ENCODE results near the gene CRYL1. TPM values are rescaled to one million over a fixed set of nuclear protein-coding genes. Genes with fewer than 3 reads are reported as not detected.

The CRYL1 gene
- total and polyA plus RNA-seq, 2 of the 13 experiments (the other 11 are each of a cell fraction or from before 2014, with no cell fraction given), result 57.2 to 115 TPM

GRCh38 chr13:20482275-20482761, 43.3 kb downstream of the CRYL1 start (continued):
- no peak for TF ChIP-seq CTCF (CRISPR knock-in tag; IDR thresholded peaks at IDR 0.05)

GRCh38 chr13:20477394-20477793, 48.3 kb downstream of the CRYL1 start:
- Histone ChIP-seq H3K4me2 (ENCODE audit: low read depth, low read length) (no peak overlapping the region), H3K9me3 (ENCODE audit: low read length) (no peaks in the 10 kb centered on the region), H3K4me3 (replicated peaks in 1 of 3; ENCODE audit: insufficient read depth in 1 of 3, low read depth in 2 of 3, low read length in 3 of 3) (no peak overlapping the region), H2AFZ (ENCODE audit: low read length) (no peak overlapping the region), H3K9ac (ENCODE audit: insufficient read depth, low read depth, low read length) (no peak overlapping the region), H3K36me3 (replicated peaks in 1 of 2; ENCODE audit: control insufficient read depth in 1 of 2, insufficient read depth in 2 of 2, low read length in 2 of 2) (peaks cover 6 to 7% of the 10 kb centered on the region in 2 experiments; a peak in 4 of 5 replicates), H3K27ac (ENCODE audit: extremely low read length, insufficient read depth, low read length) (no peak overlapping the region), H3K79me2 (ENCODE audit: insufficient read depth, low read length) (no peaks in the 10 kb centered on the region), H3K27me3 (ENCODE audit: control insufficient read depth in 1 of 2, insufficient read depth in 2 of 2, low read length in 2 of 2) (no peaks in the 10 kb centered on the region), H4K20me1 (ENCODE audit: insufficient read depth, low read length) (no peaks in the 10 kb centered on the region), H3K4me1 (ENCODE audit: insufficient read depth, low read length) (peaks cover 10% of the 10 kb centered on the region)
- CTCF ChIA-PET (ENCODE audit: low intra/inter-chr PET ratio, low total read pairs), result no interaction called here
- no TSS peak for BruUV-seq (replicated peaks)
- in situ Hi-C loops (cut with HindIII; ENCODE audit: extremely low pct_ligation_motif_present, low pct_unique_long_range_greater_than_20kb) (no loop called here), intact Hi-C loops (cut with micrococcal nuclease; ENCODE audit: unreplicated experiment) (no loop called here)
- ATAC-seq, result no peak
- no peak for FAIRE-seq
- 97% methylated on average over 3 of the region's 3 CpGs for WGBS (ENCODE audit: low lambda C conversion rate)
- POLR2A ChIA-PET, result no interaction called here
- no peak for DNase-seq (ENCODE audit: low spot score)
- TF ChIP-seq ZNF10 (CRISPR knock-in tag; IDR thresholded peaks at IDR 0.05; ENCODE audit: borderline replicate concordance, low read depth), result no peak
- TF ChIP-seq ARNT2 (CRISPR knock-in tag; IDR thresholded peaks at IDR 0.05; ENCODE audit: low read depth), result no peak
- TF ChIP-seq ZBTB33 (CRISPR knock-in tag; IDR thresholded peaks at IDR 0.05), result no peak
- TF ChIP-seq PCBP2 (optimal IDR thresholded peaks at IDR 0.05; ENCODE audit: low read depth, low read length, poor library complexity, severe bottlenecking), result no peak
- TF ChIP-seq FOSL1 (CRISPR knock-in tag; IDR thresholded peaks at IDR 0.05; ENCODE audit: borderline replicate concordance), result no peak
- no peak for TF ChIP-seq NFIB (CRISPR knock-in tag; IDR thresholded peaks at IDR 0.05; ENCODE audit: borderline replicate concordance)
- TF ChIP-seq ZNF687 (CRISPR knock-in tag; IDR thresholded peaks at IDR 0.05), result no peak
- no peak for TF ChIP-seq RAD51 (IDR thresholded peaks at IDR 0.05; ENCODE audit: borderline replicate concordance)
- TF ChIP-seq ATF2 (CRISPR knock-in tag; IDR thresholded peaks at IDR 0.05), result no peak
- no peak for TF ChIP-seq ELF4 (CRISPR knock-in tag; IDR thresholded peaks at IDR 0.05; ENCODE audit: borderline replicate concordance)
- no peak for TF ChIP-seq ERF (CRISPR knock-in tag; IDR thresholded peaks at IDR 0.05)
- no peak for TF ChIP-seq TP53 (CRISPR knock-in tag; conservative IDR thresholded peaks at IDR 0.05)

Data from HepG2 (cell line).